Activated CD8-positive, alpha-beta memory T cell treated with anti-CD3 and anti-CD28 coated beads, Interleukin-2, amount 50 U/mL, for 24 hours (primary cell): ENCODE data around the gene SIPA1L2.

Source experiments
- DNase-seq: peaks from one replicate; pipeline ENCODE4 v3.0.0-alpha.2; 2020; ENCODE audit errors: extremely low read depth

The SIPA1L2 gene

DNA sequence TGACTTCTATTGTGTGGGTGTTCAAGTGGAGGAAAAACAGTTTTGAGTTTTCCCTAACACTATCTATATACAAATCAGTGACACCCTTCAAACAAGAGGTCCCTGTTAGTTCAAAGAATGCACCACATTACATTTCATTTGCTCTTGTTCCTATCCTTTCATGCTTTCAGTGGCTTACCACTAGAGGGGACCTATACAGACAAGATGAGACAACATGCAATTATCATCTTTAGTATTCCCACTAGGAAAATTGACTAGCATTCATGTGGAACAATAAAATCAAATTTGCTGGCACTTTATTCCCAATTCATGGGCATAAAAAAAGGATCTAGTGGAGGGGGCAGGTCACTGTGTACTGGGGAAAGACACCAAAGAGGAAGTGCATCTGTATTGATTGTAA, 13.3 kb upstream of the SIPA1L2 start:
- no peak for DNase-seq

DNA sequence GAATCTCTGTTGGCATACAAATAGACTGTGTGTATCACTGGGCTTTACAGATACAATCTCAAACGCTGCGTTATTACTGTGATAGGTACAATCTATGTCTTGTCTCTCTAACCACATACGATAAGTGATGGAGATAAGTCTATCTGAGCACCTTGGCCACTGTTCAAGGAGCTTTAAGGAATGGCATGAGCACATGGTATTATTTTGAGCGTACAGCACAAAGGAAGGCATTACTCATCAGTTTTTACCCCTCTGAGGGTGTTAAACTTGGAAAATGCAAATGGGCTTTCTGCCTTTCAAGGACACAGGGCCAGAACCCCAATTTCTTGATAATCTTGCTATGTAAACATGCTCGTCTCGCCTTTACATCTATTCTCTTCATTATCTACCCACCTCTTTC, 11.6 kb upstream of the SIPA1L2 start:
- no peak for DNase-seq

DNA sequence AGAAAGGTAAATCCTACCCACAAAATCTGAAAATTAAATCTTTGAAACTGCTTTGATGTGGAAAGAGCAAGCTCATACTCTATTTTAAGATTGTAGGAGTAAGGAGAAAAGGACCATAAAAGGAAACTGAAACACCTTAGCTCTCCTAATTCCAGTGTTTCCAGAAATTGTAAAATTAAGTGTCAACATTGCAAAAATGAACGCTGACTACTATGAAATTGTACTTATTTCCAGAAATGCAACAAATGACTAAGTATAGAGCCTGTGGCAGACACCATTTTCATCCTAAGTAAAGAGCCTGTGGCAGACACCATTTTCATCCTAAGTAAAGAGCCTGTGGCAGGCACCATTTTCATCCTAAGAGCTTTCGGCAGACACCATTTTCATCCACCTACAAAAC, 6.9 kb upstream of the SIPA1L2 start:
- no peak for DNase-seq

- DNase-seq: no peak
These were observed 5.9 kb upstream of the SIPA1L2 start for GRCh38 chr1:232635778-232636356.

DNA sequence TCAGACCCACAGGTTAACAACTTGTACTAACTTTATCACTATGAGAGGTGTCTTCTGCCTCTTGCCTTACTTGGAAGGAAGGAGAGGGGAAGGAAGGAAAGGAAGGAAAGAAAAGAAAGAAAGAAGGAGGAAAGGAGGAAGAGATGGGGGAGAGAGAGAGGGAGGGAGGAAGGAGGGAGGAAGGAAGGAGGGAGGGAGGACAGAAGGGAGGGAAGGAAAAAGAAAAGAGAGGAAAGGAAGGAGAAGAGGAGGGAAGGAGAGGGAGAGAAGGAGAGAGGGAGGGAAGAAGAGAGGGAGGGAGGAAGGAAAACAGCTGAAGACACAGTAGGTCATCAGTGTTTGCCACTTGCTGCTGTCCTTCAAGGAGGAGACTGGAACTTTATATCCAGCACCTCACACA, 5.3 kb upstream of the SIPA1L2 start:
- no peak for DNase-seq

DNA sequence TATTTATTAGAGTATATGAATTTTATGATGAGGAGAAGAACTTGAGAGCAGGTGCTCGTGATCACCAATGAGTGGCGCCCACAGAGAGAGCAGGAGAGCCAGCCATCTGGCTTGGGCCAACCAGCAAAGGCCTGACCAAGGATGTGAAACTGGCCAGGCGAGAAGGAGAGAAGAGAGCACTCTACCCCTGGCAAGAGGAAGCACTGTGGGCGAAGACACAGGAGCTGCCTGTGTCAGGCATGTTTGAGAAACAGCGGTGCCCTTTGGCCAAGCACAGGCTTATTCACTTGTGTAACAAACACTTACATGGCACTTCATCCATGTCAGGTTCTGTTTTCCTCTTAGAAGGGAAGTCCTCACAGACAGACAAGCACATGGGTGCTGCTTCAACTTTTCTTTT, 4.2 kb upstream of the SIPA1L2 start:
- no peak for DNase-seq

- no peak for DNase-seq
These were observed 912 bp upstream of the SIPA1L2 start for GRCh38 chr1:232630894-232631195.

DNA sequence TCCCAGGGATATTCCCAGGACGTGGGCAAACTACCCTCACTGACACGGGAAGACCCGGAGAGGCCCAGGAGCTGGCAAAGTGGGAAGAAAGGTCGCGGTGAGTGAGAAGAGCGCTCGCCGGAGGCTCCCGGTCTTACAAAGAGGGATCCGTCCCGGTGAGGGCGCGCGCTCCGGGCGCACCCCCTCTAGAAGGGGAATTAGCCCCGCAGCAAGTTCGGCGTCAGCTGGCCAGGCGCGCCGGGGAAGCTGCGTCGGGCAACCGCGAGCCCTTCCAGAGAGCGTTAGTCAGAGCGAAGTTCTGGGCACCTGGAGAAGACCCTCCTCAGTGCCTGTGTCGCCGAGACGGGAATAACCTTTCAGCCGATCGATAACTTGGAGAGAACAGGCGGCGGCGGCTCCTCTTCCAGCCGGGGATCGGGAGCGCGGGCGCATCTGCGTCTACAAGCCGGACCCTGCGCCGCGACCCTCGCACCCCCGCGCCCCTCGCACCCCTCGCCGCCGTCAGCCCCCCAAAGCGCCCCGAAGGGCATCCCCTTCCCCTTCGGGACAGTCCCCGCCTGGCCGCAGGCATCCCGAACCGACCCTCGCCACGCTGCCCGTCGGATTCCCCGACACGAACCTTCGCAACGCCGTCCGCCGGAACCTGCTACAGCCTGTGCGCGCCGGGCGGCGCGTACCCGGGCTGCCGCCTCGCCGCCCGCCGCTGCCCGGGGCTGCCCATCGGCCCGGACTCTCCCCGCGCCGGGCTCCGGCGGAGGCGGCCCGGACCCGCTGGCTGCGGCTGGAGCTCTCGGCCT, 485 bp downstream of the SIPA1L2 start:
- DNase-seq: no peak

DNA sequence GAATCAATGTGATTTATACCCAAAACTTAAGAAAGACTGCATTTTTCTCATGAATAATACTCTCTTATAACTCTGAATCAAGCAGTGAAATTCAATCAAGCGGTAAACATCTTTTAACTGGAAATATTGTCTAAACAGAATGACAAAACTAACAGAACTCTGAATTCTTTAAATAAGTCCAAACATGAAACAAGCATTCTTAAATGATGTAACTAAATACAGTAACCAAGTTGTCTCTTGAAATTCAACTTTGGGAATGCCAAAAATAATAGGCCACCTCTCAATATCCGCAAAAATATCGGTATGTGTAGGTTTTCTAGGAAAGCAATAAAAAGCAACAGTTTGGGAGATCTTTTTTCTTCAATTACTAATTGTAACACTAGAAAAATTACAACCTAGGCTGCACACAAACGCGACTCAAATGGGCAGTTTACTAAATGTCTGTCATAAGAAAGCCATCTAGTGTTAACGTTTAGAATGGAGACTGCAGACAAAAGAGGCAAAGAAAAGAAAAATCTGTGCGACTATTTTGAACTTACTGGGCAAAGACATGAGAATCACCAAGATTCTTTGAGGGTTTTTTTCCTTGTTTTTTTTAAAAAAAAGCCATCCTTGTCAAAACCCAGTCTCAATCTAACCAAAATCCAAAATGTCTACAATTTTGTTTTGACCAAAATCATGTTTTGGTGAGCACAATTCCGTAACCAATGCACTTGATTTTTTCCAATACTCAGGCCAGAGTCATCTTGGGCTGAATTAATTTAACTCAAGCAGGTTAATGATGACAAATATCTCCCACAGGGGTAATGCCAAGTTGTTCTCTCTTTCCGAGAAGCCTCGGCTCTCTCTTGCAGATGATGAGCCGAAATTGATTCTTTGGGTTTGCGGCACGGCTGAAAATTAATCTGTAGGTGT, 1.3 kb downstream of the SIPA1L2 start:
- no peak for DNase-seq

DNA sequence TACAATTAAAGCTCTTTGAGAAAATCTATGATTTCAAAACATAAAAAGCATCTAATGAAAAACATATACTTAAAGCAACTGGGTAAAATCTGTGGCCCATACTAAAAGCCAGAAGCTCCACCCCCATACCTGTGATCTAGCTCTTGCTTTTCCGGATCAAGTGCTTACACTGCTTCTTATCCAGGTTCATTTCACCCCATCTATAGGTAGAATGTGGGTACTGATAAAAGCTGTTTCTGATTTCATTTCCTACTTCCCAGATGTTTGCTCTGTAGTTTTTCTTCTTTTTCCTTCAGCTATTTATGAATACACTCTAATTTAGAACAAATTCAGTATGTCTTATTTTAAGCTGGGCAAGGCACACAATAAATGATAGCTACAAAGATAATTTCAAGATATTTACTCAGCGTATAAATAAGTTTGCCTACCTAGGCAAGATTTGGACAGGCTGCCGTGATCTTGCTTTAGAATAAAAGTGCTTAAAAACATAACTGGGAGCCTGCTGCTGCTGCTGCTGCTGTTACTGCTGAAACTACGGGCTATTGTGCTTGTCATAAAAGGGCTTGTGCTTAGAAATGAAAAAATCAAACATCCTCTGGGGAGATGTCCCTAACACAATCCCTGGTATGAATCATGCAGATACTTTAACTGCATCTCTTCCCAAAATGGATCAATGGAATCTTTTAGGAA, 2.1 kb downstream of the SIPA1L2 start:
- DNase-seq: no peak

GRCh38 chr1:232627171-232627570, 2.8 kb downstream of the SIPA1L2 start:
- DNase-seq: no peak

DNA sequence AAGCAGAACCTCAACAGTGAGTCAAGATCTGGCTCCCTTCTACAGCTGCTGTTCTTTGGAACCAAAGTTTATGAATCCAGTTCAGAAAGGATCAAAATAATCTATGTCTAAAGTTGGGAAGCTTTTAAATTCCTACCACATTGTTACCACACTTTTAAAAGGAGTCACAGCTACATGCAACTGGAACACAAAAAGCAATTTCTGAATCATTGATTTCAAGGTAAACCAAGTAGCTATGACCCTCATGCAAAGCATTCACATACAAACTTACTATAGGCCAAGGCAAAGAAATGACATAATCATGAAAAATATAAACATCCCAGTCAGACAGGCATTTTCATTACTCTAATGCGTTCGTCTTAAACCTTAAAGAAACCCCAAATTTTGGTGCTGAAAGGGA, 3.5 kb downstream of the SIPA1L2 start:
- DNase-seq: no peak

GRCh38 chr1:232625319-232625868, 4.5 kb downstream of the SIPA1L2 start:
- no peak for DNase-seq

GRCh38 chr1:232624546-232625281, 5.2 kb downstream of the SIPA1L2 start:
- no peak for DNase-seq

GRCh38 chr1:232622981-232623380, 7.0 kb downstream of the SIPA1L2 start:
- no peak for DNase-seq

DNA sequence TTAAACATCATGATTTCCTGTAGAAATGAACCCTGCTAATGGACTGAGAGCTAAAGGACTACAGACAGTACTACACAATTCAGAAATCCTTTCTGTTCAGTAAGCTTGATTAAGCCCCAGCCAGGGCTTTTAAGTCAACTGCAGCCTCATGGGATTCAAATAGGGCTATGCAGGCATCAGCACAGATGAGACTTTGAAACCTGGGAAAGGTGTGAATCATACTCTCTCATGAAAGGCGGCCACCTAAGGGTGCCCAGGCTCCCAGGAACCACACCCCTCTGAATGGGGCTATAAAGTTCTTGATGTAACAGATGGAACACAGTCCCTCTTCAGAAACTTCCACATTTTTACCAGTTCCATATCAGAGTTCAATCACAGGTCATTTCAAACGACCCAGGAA, 7.6 kb downstream of the SIPA1L2 start:
- no peak for DNase-seq

DNA sequence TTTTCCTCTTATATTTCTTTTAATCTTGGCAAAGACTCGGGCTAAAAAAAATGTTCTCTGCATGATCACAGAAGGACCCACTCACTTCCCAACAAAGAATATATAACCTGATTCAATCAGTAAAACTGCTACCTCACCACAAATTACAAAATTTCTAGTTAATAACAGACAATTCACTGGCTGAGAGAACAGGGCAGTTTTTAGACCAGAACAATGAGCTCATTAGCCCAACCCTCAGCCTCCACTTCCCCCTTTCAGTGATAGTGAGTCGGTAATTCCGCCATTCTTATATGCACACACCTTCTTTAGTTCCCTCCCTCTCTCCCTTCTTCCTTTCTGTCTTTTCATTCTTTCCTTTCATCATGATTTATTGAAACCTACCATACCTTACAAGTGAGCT, 8.9 kb downstream of the SIPA1L2 start:
- no peak for DNase-seq

DNA sequence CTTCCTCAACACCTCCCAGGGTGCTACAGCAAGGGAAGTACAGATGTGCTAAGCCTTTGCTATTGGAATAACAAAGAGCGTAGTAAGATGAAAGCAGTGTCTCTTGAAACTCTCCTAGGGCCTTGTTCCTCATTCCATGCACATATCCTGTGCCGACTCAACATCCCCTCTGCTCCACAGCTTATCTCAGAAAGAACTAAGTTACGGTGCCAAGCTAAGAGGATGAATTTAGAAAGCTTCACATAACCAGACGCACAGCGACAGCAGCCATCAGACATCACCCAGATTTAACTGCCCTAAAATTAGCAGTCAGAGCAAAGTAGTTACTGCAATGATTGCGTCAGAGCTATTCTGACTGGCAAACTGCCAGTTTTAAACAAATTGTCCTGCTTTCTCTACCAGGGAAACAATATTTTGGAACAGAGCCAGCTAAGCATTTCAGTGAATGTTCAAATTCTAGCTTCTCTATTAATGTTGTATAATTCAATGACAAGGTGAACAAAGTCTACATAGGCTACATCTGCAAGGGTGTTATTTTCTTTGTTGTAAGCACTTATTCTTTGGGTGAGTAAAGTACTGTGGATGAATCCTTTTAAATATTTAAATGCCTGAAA, 9.5 kb downstream of the SIPA1L2 start:
- no peak for DNase-seq

DNA sequence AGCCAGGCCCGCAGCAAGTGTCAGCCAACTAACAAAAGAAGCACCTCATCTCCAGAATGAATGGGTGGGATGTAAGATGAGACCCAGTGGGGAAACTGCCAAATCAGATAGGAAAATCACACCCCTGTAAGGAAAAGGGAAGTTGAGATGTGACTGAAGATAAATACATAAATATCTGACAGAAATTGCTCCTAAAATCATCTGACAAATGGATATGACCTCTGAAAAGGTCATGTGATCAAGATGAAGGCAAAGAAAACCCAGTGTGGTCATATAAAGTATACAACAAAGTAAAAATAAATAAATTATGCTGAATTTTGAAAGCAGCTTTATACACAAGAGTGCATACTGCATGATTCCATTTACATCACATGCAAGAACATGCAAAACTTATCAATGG, 12.7 kb downstream of the SIPA1L2 start:
- DNase-seq: no peak

- no peak for DNase-seq
These were observed 14.6 kb downstream of the SIPA1L2 start for GRCh38 chr1:232615306-232615800.

- DNase-seq: no peak
These were observed 15.1 kb downstream of the SIPA1L2 start for GRCh38 chr1:232614811-232615210.
